T47D (cell line): ENCODE data around the gene KIF12.
"Not testable (repeated sequence)": the region's sequence is repeated elsewhere in the genome, so short reads cannot be mapped to it uniquely, and the experiment has no call there.

Source experiments
- DNase-seq, 2 experiments: peaks; one replicate each; pipeline versions ENCODE4 v3.0.0 to v3.0.0-alpha.2; 2011 to 2012; ENCODE audit warnings: low read depth in 1 of 2, low spot score in 1 of 2
- JUND ChIP-seq: IDR thresholded peaks from 2 replicates; pipeline ENCODE4 v1.6.1; 2012; ENCODE audit warnings: low read depth
- in situ Hi-C: cut with HindIII; loops from 2 replicates; pipeline ENCODE4 v1.10.0; 2016; ENCODE audit warnings: low sequenced_read_pairs, low pct_unique_long_range_greater_than_20kb

KIF12 gene

DNA sequence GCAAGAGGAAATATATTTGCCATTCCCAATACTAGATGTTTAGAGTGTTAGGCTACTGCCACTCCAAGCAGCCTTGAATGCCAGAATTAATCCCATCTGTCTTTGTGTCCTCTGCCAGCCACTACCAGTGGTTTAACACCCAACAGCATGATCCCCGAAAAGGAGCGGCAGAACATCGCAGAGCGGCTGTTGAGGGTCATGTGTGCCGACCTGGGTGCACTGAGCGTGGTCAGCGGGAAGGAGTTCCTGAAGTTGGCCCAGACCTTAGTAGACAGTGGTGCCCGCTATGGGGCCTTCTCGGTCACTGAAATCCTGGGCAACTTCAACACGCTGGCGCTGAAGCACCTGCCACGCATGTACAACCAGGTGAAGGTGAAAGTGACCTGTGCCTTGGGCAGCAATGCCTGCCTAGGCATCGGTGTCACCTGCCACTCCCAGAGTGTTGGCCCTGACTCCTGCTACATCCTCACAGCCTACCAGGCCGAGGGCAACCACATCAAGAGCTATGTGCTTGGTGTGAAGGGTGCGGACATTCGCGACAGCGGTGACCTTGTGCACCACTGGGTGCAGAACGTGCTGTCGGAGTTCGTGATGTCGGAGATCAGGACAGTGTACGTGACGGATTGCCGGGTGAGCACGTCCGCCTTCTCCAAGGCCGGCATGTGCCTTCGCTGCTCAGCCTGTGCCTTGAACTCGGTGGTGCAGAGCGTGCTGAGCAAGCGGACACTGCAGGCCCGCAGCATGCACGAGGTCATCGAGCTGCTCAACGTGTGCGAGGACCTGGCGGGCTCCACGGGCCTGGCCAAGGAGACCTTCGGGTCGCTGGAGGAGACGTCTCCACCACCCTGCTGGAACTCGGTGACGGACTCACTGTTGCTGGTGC, 50.3 kb downstream of the KIF12 start:
- DNase-seq = no peak
- TF ChIP-seq JUND = no peak
- in situ Hi-C loops = no loop called here

- TF ChIP-seq JUND = no peak
- DNase-seq = peak; percentile 73 to 74
- in situ Hi-C loops = no loop called here
These were observed 51.4 kb downstream of the KIF12 start for GRCh38 chr9:114047717-114048116.

- DNase-seq = no peak
- in situ Hi-C loops = no loop called here
- TF ChIP-seq JUND = no peak
These were observed 52.2 kb downstream of the KIF12 start for GRCh38 chr9:114046875-114047274.

GRCh38 chr9:114046237-114046755, 52.8 kb downstream of the KIF12 start:
- no peak for DNase-seq
- in situ Hi-C loops = no loop called here
- TF ChIP-seq JUND = no peak

GRCh38 chr9:114043660-114044059, 55.4 kb downstream of the KIF12 start:
- in situ Hi-C loops, DNase-seq: not testable (repeated sequence)
